ENCODE data around the gene CADM2. TPM values are rescaled to one million over a fixed set of nuclear protein-coding genes. Genes with fewer than 3 reads are reported as not detected.

Gene CADM2
- total RNA-seq, 2 donors from 2014 or later = 0.27 to 11.7 TPM

DNA sequence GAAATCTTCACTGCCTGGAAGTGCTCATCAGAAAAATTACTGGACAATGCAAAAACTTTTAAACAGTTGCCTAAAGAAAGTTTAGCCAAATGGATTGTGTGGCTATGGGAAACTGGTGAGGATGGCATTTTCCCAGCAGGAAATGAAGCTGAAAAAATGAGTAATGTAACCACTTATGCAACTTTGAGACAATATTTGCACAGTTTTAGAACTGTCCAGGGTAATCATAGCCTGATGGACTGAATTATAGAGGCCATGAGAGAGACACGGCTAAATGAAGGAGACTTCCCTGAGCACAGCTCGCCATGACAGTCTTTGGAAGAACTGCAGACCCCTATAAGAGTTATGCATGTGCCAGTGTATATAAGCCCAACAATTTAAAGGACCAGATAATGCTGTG, 1150.6 kb downstream of the CADM2 start:
- H3K27me3 ChIP-seq (replicated peaks; ENCODE audit: insufficient read depth) = no peaks in the 10 kb centered on the region
- H3K36me3 ChIP-seq = no peaks in the 10 kb centered on the region
- intact Hi-C loops (cut with DNase I) = no loop called here
- DNase-seq (ENCODE audit: low spot score) = no peak
- no peak overlapping the region for H3K4me3 ChIP-seq
- TF ChIP-seq, protein P1, sequence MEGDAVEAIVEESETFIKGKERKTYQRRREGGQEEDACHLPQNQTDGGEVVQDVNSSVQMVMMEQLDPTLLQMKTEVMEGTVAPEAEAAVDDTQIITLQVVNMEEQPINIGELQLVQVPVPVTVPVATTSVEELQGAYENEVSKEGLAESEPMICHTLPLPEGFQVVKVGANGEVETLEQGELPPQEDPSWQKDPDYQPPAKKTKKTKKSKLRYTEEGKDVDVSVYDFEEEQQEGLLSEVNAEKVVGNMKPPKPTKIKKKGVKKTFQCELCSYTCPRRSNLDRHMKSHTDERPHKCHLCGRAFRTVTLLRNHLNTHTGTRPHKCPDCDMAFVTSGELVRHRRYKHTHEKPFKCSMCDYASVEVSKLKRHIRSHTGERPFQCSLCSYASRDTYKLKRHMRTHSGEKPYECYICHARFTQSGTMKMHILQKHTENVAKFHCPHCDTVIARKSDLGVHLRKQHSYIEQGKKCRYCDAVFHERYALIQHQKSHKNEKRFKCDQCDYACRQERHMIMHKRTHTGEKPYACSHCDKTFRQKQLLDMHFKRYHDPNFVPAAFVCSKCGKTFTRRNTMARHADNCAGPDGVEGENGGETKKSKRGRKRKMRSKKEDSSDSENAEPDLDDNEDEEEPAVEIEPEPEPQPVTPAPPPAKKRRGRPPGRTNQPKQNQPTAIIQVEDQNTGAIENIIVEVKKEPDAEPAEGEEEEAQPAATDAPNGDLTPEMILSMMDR (IDR thresholded peaks at IDR 0.05) = no peak
- TF ChIP-seq POLR2AphosphoS5 (IDR thresholded peaks at IDR 0.05) (no peak), POLR2A (IDR thresholded peaks at IDR 0.05) (no peak)
- no peaks in the 10 kb centered on the region for H3K9me3 ChIP-seq
- 80% methylated on average over 2 of the region's 2 CpGs for WGBS
- no peak overlapping the region for H3K27ac ChIP-seq
- no peaks in the 10 kb centered on the region for H3K4me1 ChIP-seq (replicated peaks)

Small RNA genes within 50 kb of the gene (microRNA-seq; reads per million reads assigned to microRNA genes)
- not detected for gene MIR5688

Small RNA genes within 50 kb of the gene (small RNA-seq; reads per million reads assigned to genes)
- 0 reads per million in 2 donors for gene MIR5688

Measured in prostate gland (tissue), 2 donors.